ENCODE data around the gene PHLDA2. TPM values are rescaled to one million over a fixed set of nuclear protein-coding genes. Genes with fewer than 3 reads are reported as not detected.
A peak's percentile ranks its signal among the peaks of the same experiment; 100 is the strongest.

PHLDA2 gene
- total and polyA plus RNA-seq, 2 experiments from 2014 or later: 11.7 to 66.0 TPM

DNA sequence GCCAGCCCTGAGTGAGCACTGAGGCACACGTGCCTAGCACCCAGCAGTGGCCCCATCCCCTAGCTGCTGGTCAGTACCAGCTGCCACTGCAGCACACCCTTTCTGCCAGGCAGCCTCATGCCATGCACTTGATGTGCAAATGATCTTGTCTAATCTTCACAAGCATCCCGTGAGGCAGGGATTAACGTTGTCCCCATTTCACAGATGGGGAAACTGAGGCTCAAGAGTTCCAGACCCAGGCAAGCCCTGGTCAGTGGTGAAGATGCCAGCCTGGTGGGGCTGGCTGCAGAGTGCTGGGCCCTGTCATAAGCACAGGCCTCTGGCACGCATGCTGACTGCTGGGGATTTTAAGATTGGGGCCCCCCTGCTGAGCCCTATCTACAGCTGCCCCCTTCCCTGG lies 35.3 kb downstream of the PHLDA2 start:
- DNase-seq: no peak
- 74 to 82% methylated on average over 4 of the region's 4 CpGs for WGBS, 2 experiments (ENCODE audit: low coverage in 1 of 2, low lambda C conversion rate in 2 of 2, missing lambda C conversion rate in 2 of 2)
- no peaks in the 10 kb centered on the region for H3K9me2 ChIP-seq (ENCODE audit: insufficient read depth)
- no peaks in the 10 kb centered on the region for H3K27me3 ChIP-seq (replicated peaks; ENCODE audit: insufficient read depth)
- no peak overlapping the region for H3K4me2 ChIP-seq (ENCODE audit: unreplicated experiment)
- H3K36me3 ChIP-seq (ENCODE audit: low read depth): no peaks in the 10 kb centered on the region
- H3K79me2 ChIP-seq (ENCODE audit: insufficient read depth): no peaks in the 10 kb centered on the region
- no peak overlapping the region for H3K27ac ChIP-seq
- peaks cover 13% of the 10 kb centered on the region for H3K4me1 ChIP-seq (ENCODE audit: insufficient read depth)
- no peaks in the 10 kb centered on the region for H3F3A ChIP-seq (ENCODE audit: insufficient read depth)
- in situ Hi-C loops (cut with MboI): loop anchor here (10.0 to 25.0 kb wide), 3 partner anchors 459 to 707 kb away; partner anchors contain the start of genes C11orf21 and TSPAN32
- no peak overlapping the region for H2AFZ ChIP-seq
- H3K4me3 ChIP-seq: no peak overlapping the region
- TF ChIP-seq EZH2phosphoT487 (IDR thresholded peaks at IDR 0.05; ENCODE audit: insufficient read depth, low read depth): no peak
- no peak for TF ChIP-seq EZH2 (IDR thresholded peaks at IDR 0.05; ENCODE audit: insufficient read depth, poor library complexity, severe bottlenecking)
- H4K20me1 ChIP-seq (ENCODE audit: insufficient read depth): no peaks in the 10 kb centered on the region
- no peaks in the 10 kb centered on the region for H3K9me3 ChIP-seq (ENCODE audit: low read depth)
- H3K9ac ChIP-seq: no peak overlapping the region

DNA sequence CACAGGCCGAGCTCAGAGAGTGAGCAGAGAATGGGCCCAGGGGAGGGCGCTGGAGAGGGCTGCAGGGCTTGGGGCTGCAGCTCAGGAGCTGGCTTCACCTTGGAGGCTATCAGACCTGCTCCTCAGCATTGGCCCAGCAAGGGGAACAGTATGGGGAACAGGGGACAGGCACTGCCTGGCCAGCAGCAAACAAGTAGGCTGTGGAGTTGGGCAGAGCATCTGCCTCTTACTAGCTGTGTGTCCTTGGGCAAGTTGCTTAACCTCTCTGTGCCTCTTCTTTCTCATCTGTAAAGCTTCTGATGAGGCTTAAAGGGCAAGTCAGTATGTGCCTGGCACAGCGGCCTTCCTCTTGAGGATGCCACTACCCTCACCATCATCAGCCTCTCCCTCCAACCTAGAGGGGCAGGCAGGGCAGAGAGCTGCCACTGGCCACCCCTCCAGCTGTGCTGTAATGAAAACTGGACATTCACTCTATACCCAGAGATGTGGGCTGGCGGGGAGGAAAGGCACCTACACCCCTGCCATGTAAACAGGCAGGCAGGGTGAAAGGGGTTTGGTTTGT lies 36.2 kb downstream of the PHLDA2 start:
- Histone ChIP-seq H2AFZ (peak overlapping the region; percentile 83), H3K4me3 (peak overlapping the region; percentile 68), H3K27ac (no peak overlapping the region), H3K36me3 (ENCODE audit: low read depth) (no peaks in the 10 kb centered on the region), H3K27me3 (replicated peaks; ENCODE audit: insufficient read depth) (no peaks in the 10 kb centered on the region), H4K20me1 (ENCODE audit: insufficient read depth) (no peaks in the 10 kb centered on the region), H3F3A (ENCODE audit: insufficient read depth) (no peaks in the 10 kb centered on the region), H3K9me3 (ENCODE audit: low read depth) (no peaks in the 10 kb centered on the region), H3K4me2 (ENCODE audit: unreplicated experiment) (peak overlapping the region; percentile 81), H3K4me1 (ENCODE audit: insufficient read depth) (0 out of 2 replicates have a peak, but pooled peaks cover 6% of the 10 kb centered on the region), H3K9me2 (ENCODE audit: insufficient read depth) (no peaks in the 10 kb centered on the region), H3K79me2 (ENCODE audit: insufficient read depth) (no peaks in the 10 kb centered on the region), H3K9ac (peak overlapping the region; percentile 54; the same call in 1 of the 2 replicates)
- in situ Hi-C loops (cut with MboI): loop anchor here (10.0 to 25.0 kb wide), 3 partner anchors 458 to 706 kb away; partner anchors contain the start of genes C11orf21 and TSPAN32
- no peak for DNase-seq
- 46 to 51% methylated on average over 4 of the region's 4 CpGs for WGBS, 2 experiments (ENCODE audit: low coverage in 1 of 2, low lambda C conversion rate in 2 of 2, missing lambda C conversion rate in 2 of 2)
- TF ChIP-seq EZH2 (IDR thresholded peaks at IDR 0.05; ENCODE audit: insufficient read depth, poor library complexity, severe bottlenecking): no peak
- no peak for TF ChIP-seq EZH2phosphoT487 (IDR thresholded peaks at IDR 0.05; ENCODE audit: insufficient read depth, low read depth)

- no peaks in the 10 kb centered on the region for H3K79me2 ChIP-seq (ENCODE audit: insufficient read depth)
- H3K27me3 ChIP-seq (replicated peaks; ENCODE audit: insufficient read depth): no peaks in the 10 kb centered on the region
- in situ Hi-C loops (cut with MboI): loop anchor here (10.0 to 25.0 kb wide), 3 partner anchors 458 to 705 kb away; partner anchors contain the start of genes C11orf21 and TSPAN32
- peak overlapping the region; percentile 81 for H3K4me2 ChIP-seq (ENCODE audit: unreplicated experiment)
- H3K4me3 ChIP-seq: peak overlapping the region; percentile 68
- 3% methylated on average over 28 to 34 of the region's 34 CpGs for WGBS, 2 experiments (ENCODE audit: low coverage in 1 of 2, low lambda C conversion rate in 2 of 2, missing lambda C conversion rate in 2 of 2)
- H3F3A ChIP-seq (ENCODE audit: insufficient read depth): no peaks in the 10 kb centered on the region
- DNase-seq: peak; percentile 55
- no peaks in the 10 kb centered on the region for H3K9me3 ChIP-seq (ENCODE audit: low read depth)
- H3K9me2 ChIP-seq (ENCODE audit: insufficient read depth): no peaks in the 10 kb centered on the region
- H3K27ac ChIP-seq: no peak overlapping the region
- H3K36me3 ChIP-seq (ENCODE audit: low read depth): no peaks in the 10 kb centered on the region
- no peaks in the 10 kb centered on the region for H4K20me1 ChIP-seq (ENCODE audit: insufficient read depth)
- TF ChIP-seq EZH2 (IDR thresholded peaks at IDR 0.05; ENCODE audit: insufficient read depth, poor library complexity, severe bottlenecking) (no peak), EZH2phosphoT487 (IDR thresholded peaks at IDR 0.05; ENCODE audit: insufficient read depth, low read depth) (no peak)
- peak overlapping the region; percentile 83 for H2AFZ ChIP-seq
- peak overlapping the region; percentile 54 for H3K9ac ChIP-seq
- 0 out of 2 replicates have a peak, but pooled peaks cover 6% of the 10 kb centered on the region for H3K4me1 ChIP-seq (ENCODE audit: insufficient read depth)
These were observed 36.8 kb downstream of the PHLDA2 start for GRCh38 chr11:2892215-2892966.

GRCh38 chr11:2891326-2892214 lies 37.6 kb downstream of the PHLDA2 start:
- no peak for DNase-seq

More at GRCh38 chr11:2891326-2892214, 37.6 kb downstream of the PHLDA2 start:
- Histone ChIP-seq H4K20me1 (ENCODE audit: insufficient read depth) (no peaks in the 10 kb centered on the region), H3F3A (ENCODE audit: insufficient read depth) (no peaks in the 10 kb centered on the region), H3K9me3 (ENCODE audit: low read depth) (no peaks in the 10 kb centered on the region), H3K4me2 (ENCODE audit: unreplicated experiment) (peak overlapping the region; percentile 81), H3K4me1 (ENCODE audit: insufficient read depth) (0 out of 2 replicates have a peak, but pooled peaks cover 6% of the 10 kb centered on the region), H3K9ac (no peak overlapping the region; the same call in 1 of the 2 replicates), H2AFZ (peak overlapping the region; percentile 83), H3K79me2 (ENCODE audit: insufficient read depth) (no peaks in the 10 kb centered on the region), H3K36me3 (ENCODE audit: low read depth) (no peaks in the 10 kb centered on the region), H3K4me3 (peak overlapping the region; percentile 68), H3K9me2 (ENCODE audit: insufficient read depth) (no peaks in the 10 kb centered on the region), H3K27me3 (replicated peaks; ENCODE audit: insufficient read depth) (no peaks in the 10 kb centered on the region), H3K27ac (no peak overlapping the region)
- WGBS, 2 experiments (ENCODE audit: low coverage in 1 of 2, low lambda C conversion rate in 2 of 2, missing lambda C conversion rate in 2 of 2): 45 to 52% methylated on average over 17 of the region's 17 CpGs
- in situ Hi-C loops (cut with MboI): loop anchor here (10.0 to 25.0 kb wide), 3 partner anchors 457 to 704 kb away; partner anchors contain the start of genes C11orf21 and TSPAN32
- TF ChIP-seq EZH2phosphoT487 (IDR thresholded peaks at IDR 0.05; ENCODE audit: insufficient read depth, low read depth): no peak
- no peak for TF ChIP-seq EZH2 (IDR thresholded peaks at IDR 0.05; ENCODE audit: insufficient read depth, poor library complexity, severe bottlenecking)
